ENCODE measurements around the gene RAI1.
A peak's percentile ranks its signal among the peaks of the same experiment; 100 is the strongest.

DNA sequence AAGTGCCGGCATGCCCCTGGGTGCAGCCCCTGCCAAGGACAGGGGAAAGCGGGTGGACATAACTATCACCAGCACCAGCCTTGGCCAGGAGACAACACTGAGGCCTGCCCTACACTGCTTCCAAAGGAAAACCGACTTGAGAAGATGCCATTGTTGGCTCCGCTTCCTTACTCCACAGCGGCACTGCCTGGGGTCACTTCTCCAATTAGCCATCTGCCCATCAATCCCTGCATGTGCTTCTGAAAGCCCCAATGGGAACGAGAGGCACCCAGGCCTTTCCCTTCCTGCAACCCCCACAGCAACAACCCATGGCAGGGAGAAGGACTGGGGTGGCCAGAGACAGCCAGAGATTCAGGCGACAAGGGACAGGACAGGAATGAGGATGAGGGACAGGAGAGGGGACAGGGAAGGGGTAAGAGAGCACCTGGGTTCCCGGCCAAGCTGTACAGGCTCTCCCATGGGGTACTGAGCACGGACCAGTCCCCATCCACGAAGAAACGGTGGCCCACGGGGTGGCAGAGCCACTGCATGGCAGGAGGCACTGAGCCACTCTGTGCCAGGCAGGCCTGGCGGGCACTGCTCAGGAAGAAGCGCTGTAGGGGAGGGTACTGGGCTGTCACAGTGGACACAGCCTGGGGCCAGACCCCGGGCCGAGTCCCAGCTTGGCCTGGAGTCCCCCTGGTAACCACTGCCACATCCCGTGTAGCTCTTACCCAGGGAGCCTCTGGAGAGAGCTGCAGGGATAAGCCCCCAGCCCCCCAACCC, 134.4 kb downstream of the RAI1 start:
- TF ChIP-seq POLR2A (IDR thresholded peaks at IDR 0.05; ENCODE audit: low read length) (peak; percentile 13), GATA1 (IDR thresholded peaks at IDR 0.05; ENCODE audit: low read depth, low read length) (no peak)

All from erythroblast (primary cell).